ENCODE measurements around the gene TMSB10. TPM values are rescaled to one million over a fixed set of nuclear protein-coding genes. Genes with fewer than 3 reads are reported as not detected.

The TMSB10 gene
- total and polyA plus RNA-seq, 2 experiments from 2014 or later: 2,879 to 2,904 TPM

DNA sequence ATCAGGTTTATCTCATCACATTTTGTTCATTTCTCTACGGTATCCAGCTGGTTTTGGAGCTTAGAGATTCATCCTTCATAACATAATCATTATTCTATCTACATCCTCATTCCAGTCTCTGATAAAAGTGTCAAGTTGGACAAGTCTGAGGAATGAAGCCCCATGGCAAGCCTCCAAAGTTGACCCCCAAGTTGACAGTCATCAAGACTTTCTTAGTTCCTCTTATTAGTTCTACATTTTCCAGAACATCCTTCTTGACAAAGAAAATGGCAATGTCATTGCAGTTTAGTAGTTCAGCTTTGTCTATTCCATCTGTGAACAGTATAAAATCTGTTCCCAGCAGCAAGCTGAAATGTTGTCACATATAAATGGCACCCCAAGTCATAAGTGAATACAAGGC is 4.5 kb upstream of the TMSB10 start:
- peaks cover 5% of the 10 kb centered on the region for H3K79me2 ChIP-seq
- H3K27me3 ChIP-seq: no peaks in the 10 kb centered on the region
- no peaks in the 10 kb centered on the region for H3K9me2 ChIP-seq (replicated peaks; ENCODE audit: insufficient read depth)
- TF ChIP-seq EZH2 (IDR thresholded peaks at IDR 0.05; ENCODE audit: borderline replicate concordance) (no peak), CTCF (IDR thresholded peaks at IDR 0.05; ENCODE audit: poor library complexity) (no peak), EZH2phosphoT487 (IDR thresholded peaks at IDR 0.05; ENCODE audit: low read depth, severe bottlenecking, unreplicated experiment) (no peak)
- 88% methylated on average over 1 of the region's 1 CpG for WGBS (ENCODE audit: low lambda C conversion rate, missing lambda C conversion rate)
- H3K4me1 ChIP-seq (ENCODE audit: insufficient read depth): peaks cover 6% of the 10 kb centered on the region
- H3K4me3 ChIP-seq: no peak overlapping the region
- H3K27ac ChIP-seq: no peak overlapping the region
- H3K4me2 ChIP-seq: no peak overlapping the region
- no peak for DNase-seq (ENCODE audit: low spot score)
- no peaks in the 10 kb centered on the region for H3K9me3 ChIP-seq (ENCODE audit: low read depth)
- no peaks in the 10 kb centered on the region for H3K36me3 ChIP-seq (replicated peaks; ENCODE audit: insufficient read depth, low read depth)
- H2AFZ ChIP-seq: no peak overlapping the region
- no peaks in the 10 kb centered on the region for H4K20me1 ChIP-seq (ENCODE audit: insufficient read depth, poor library complexity, severe bottlenecking)

- Histone ChIP-seq H3K9me2 (replicated peaks; ENCODE audit: insufficient read depth) (no peaks in the 10 kb centered on the region), H3K36me3 (replicated peaks; ENCODE audit: insufficient read depth, low read depth) (no peaks in the 10 kb centered on the region), H3K9me3 (ENCODE audit: low read depth) (no peaks in the 10 kb centered on the region), H3K4me3 (no peak overlapping the region), H3K4me2 (no peak overlapping the region), H3K79me2 (peaks cover 12% of the 10 kb centered on the region), H3K27ac (no peak overlapping the region), H3K4me1 (ENCODE audit: insufficient read depth) (peaks cover 6% of the 10 kb centered on the region), H4K20me1 (ENCODE audit: insufficient read depth, poor library complexity, severe bottlenecking) (no peaks in the 10 kb centered on the region), H3K27me3 (no peaks in the 10 kb centered on the region), H2AFZ (no peak overlapping the region)
- TF ChIP-seq CTCF (IDR thresholded peaks at IDR 0.05; ENCODE audit: poor library complexity) (no peak), EZH2phosphoT487 (IDR thresholded peaks at IDR 0.05; ENCODE audit: low read depth, severe bottlenecking, unreplicated experiment) (no peak), EZH2 (IDR thresholded peaks at IDR 0.05; ENCODE audit: borderline replicate concordance) (no peak)
- WGBS (ENCODE audit: low lambda C conversion rate, missing lambda C conversion rate): 93% methylated on average over 2 of the region's 2 CpGs
- no peak for DNase-seq (ENCODE audit: low spot score)
Measured at GRCh38 chr2:84901593-84902120, 3.8 kb upstream of the TMSB10 start.

DNA sequence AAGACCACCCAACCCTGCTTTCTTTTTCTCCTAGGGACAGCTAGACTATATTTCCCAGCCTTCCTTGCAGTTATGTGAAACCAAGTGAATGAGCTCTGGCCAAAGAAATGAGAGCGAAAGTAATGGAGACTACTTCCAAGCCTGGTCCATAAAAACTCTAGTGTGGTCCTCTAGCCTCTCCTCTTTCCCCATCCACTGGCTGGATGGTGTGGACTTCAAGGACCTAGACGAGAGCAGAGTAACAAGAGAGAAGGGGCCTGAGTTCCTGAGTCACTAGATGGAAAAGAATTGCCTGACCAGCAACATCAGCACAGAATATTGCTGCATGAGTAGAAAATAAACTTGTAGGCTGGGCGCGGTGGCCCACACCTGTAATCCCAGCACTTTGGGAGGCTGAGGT is 2.9 kb upstream of the TMSB10 start:
- WGBS (ENCODE audit: low lambda C conversion rate, missing lambda C conversion rate): 93% methylated on average over 4 of the region's 4 CpGs
- H3K4me2 ChIP-seq: no peak overlapping the region
- no peak overlapping the region for H2AFZ ChIP-seq
- H3K9me2 ChIP-seq (replicated peaks; ENCODE audit: insufficient read depth): no peaks in the 10 kb centered on the region
- H3K4me3 ChIP-seq: no peak overlapping the region
- H3K79me2 ChIP-seq: peaks cover 18% of the 10 kb centered on the region
- H3K27ac ChIP-seq: no peak overlapping the region
- H4K20me1 ChIP-seq (ENCODE audit: insufficient read depth, poor library complexity, severe bottlenecking): no peaks in the 10 kb centered on the region
- no peaks in the 10 kb centered on the region for H3K9me3 ChIP-seq (ENCODE audit: low read depth)
- no peaks in the 10 kb centered on the region for H3K27me3 ChIP-seq
- H3K36me3 ChIP-seq (replicated peaks; ENCODE audit: insufficient read depth, low read depth): no peaks in the 10 kb centered on the region
- DNase-seq (ENCODE audit: low spot score): no peak
- no peak for TF ChIP-seq CTCF (IDR thresholded peaks at IDR 0.05; ENCODE audit: poor library complexity)
- TF ChIP-seq EZH2phosphoT487 (IDR thresholded peaks at IDR 0.05; ENCODE audit: low read depth, severe bottlenecking, unreplicated experiment): no peak
- TF ChIP-seq EZH2 (IDR thresholded peaks at IDR 0.05; ENCODE audit: borderline replicate concordance): no peak
- H3K4me1 ChIP-seq (ENCODE audit: insufficient read depth): peaks cover 6% of the 10 kb centered on the region
